HG02840 (cell line): ENCODE data around the gene CHD2.
"Not testable (repeated sequence)": the region's sequence is repeated elsewhere in the genome, so short reads cannot be mapped to it uniquely, and the experiment has no call there.

ENCODE experiments used
- ATAC-seq: cut with Tn5 transposase; IDR thresholded peaks from one replicate; pipeline ENCODE4 v1.9.1; 2021; ENCODE audit warnings: mild to moderate bottlenecking, moderate library complexity, moderate number of reproducible peaks; ENCODE audit not compliant: unreplicated experiment, low FRiP score

CHD2 gene

DNA sequence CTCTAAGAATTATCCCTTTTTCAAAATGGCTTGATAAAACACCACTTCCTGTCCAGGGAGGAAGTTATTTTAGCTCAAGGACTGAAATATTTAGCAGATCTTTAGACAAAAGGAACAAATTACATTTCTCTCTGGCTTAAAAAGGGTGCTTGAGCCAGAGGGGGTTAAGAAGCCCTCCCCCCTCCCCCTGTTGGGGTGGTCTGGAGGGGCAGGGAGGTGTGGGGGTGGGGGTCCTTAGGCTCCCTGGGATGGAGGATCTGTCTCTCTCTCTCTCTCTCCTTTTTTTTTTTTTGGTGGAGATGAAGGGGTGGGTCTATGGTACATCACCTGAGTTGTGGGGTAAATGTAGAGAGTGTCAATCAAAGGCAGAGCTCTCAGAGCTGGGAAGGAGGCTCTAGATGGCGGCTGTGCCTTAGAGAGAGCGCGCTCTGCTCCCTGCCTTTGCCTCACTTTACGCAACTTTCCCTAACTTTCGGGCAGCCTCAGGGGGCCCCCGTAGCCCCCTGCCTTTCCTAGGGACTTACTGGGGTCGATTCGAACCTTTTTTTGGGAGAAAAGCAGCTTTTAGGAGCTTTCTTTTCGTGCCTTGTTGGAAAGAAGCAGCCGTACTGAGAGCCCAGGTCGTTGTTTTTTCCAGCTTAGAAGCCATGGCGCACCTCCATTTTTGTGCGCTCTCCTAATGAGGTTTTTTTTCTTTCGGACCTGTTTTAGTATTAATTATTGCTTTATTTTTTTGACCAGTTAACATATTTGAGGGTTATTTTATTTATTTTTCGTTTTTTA is at the start of gene CHD2:
CHD2 (plus strand) TSS at position 377 of the 783 bp plus-strand sequence. CDS start 914 bp downstream, outside the sequence.
- peak; percentile 61 for ATAC-seq

DNA sequence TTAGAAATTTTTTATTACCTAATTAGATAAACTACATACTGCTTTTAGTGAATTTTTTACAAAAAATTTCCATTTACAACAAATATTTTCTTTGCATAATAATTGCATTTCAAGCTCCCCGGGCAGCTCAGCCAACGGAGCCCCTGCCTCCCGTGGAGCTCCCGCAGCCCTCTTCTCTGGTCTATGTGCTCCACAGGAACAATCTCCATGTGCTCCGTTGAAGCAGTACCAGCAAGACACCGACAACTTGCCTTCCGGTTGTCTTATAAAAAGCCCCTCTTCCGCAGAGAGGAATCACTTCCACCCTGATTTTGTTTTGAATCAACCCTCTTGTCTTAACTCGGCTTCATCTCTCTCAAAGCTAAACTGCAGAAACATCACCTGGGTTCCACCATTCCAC is 46.9 kb upstream of the CHD2 start:
- no peak for ATAC-seq

DNA sequence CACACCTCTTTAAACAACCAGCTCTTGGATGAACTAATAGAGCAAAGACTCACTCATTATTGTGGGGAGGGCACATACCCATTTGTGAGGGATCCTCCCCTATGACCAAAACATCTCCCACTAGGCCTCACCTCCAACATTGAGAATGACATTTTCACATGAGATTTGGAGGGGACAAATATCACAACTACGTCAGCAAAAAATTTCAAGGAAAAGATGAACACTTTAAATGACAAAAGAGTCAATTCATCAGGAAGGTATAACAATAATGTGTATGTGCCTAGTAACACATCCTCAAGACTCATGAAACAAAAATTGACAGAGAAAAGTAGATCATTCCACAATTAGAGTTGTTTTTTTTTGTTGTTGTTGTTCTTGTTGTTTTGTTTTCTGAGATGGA is 38.4 kb upstream of the CHD2 start:
- no peak for ATAC-seq

DNA sequence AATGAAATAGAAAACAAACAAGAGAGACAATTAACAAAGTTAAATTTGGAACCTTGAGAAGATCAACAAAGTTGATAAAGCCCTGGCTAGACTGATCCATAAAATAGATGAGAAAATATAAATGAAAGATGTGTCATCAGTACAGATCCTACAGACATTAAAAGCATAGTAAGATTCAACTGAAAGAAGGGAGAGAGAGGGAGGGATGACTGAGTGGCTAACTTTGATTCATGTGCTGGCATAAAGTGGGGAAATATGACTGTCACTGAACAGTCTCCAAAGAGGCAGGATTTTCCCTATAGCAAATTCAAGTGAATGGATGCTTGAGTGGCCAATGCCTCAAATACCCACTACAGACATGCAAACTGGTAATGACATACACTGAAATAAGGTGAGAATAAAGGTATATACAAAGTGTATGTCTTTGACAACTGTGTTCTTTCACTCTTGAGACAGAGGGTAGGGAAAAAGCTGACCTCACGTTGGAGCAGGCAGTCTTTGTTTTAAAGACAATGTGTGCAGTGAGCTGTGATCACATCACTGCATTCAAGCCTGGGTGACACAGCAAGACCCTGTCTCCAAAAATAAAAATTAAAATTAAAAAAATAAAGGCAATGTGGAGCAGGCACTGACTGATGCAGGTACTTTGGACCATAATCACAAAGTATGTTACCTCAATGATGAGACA is 35.9 kb upstream of the CHD2 start:
- no peak for ATAC-seq

DNA sequence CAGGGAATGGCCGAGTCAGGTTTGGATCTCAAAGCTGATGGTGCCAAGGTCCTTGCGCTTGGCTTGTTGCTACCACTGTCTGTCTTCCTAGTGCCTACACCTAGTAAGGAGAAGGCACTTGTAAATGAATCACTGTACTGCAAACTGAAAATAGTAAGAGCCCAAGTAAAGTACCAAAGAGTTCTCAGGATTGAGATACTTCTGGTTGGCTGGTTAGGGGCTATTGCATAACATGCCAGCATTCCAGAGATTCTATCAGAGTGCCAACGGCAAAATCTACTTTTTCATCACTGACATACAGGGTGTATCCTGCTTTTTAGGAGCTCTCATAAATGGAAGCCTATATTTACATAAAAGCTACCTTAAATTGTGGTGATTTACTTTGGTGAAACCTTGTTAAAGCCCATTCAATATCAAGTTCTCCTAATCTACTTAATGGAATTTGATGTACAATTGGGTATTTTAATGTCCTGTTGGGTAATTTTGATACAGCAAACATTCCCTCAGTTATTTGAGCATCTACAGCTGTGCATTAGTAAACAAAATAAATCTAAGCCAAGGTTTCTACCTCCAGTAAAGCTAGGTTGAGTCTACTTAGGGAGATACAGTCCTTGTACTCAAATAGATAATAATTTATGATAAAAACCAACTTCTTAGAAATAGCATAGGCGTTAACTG is 30.7 kb upstream of the CHD2 start:
- ATAC-seq = no peak

DNA sequence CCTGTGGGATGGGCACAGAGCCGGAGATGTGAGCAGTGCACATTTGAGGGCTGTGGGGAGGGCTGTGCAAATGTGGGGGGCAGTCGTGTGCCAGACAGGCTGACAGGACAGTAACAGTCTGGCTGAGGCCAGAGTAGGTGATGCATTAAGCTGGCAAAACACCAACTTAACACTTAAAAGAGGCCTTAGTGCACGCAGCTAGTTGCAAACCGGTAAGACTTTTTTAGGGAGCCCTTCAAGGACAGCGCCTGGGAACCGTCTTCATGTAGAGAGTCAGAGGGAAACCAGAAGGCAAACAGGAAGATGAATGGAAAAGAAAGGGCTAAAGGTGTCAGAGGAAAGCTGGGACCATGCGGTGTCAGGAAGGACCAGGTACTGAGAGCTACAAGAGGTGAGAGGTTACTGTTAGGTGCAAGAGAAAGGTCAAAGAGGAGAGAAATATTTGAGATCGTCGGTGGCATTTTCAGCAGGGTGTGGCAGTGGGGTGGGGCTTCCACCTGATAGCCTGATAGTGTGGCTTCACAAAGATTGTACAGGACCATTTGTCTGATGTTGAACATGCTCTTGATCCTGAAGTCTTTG is 30.0 kb upstream of the CHD2 start:
- ATAC-seq = no peak

DNA sequence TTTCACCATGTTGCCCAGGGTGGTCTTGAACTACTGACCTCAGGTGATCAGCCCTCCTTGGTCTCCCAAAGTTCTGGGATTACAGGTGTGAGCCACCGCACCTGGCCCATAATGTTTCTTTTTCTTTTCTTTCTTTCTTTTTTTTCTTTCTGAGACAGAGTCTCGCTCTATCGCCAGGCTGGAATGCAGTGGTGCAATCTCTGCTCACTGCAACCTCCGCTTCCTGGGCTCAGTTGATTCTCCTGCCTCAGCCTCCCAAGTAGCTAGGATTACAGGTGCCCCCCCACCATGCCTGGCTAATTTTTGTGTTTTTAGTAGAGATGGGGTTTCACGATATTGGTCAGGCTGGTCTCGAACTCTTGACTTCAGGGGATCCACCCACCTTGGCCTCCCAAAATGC is 27.2 kb upstream of the CHD2 start:
- ATAC-seq = not testable (repeated sequence)

DNA sequence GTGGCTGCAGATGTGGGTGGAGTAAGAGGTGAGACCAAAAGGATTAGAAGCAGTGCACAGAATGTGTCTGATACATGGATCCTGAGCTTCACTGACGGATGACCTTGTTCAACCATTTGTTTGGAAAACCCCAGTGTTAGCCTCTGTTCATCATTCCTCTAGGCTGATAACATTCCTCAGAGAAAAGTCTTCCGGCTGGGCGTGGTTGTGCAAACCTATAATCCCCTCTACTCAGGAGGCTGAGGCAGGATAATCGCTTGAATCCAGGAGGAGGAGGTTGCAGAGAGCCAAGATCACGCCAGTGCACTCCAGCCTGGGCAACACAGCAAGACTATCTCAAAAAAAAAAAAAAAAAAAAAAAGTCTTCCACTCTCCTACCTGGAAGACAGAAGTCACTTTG is 23.1 kb upstream of the CHD2 start:
- ATAC-seq = no peak

DNA sequence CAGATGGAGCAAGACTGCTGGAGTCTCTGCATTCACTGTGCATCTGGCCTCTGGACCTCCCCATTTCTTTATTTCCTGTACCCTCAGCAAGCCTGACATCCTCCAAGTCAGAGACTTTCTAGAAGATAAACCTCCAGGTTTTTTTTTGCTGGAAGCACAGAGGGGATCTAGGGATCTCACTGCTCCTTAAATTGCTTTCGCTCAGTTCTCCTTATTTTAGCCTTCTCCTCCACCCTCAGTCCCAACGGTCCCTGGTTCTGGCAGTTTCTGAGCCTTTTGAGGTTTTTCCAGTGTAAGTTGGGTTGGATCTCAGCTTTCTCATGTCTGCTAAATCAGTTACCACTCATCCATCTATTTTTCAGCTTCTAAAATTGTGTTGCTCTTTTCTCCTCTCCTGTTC is 22.7 kb upstream of the CHD2 start:
- no peak for ATAC-seq

DNA sequence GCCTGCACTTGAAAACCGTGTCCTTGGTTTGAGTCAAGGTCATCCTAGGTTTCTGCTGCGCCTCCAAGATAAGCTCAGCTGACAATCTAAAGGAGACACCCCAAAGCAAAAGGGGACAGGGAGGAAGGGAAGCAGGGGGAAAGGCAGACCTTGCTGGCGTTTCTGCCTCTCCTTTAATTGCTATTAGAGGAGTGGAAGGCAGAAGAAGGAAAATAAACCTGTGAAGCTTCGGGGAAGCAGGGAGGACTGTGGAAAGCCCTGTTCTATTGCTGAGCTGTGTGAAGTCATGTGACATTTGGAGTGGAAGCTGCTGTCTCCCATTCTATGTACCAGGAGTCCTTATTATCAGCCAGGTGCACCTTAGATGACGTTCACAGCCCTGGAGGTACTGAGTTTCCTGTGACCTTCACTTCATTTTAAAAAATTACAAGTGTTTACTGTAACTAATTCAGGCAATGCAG is 21.5 kb upstream of the CHD2 start:
- no peak for ATAC-seq

DNA sequence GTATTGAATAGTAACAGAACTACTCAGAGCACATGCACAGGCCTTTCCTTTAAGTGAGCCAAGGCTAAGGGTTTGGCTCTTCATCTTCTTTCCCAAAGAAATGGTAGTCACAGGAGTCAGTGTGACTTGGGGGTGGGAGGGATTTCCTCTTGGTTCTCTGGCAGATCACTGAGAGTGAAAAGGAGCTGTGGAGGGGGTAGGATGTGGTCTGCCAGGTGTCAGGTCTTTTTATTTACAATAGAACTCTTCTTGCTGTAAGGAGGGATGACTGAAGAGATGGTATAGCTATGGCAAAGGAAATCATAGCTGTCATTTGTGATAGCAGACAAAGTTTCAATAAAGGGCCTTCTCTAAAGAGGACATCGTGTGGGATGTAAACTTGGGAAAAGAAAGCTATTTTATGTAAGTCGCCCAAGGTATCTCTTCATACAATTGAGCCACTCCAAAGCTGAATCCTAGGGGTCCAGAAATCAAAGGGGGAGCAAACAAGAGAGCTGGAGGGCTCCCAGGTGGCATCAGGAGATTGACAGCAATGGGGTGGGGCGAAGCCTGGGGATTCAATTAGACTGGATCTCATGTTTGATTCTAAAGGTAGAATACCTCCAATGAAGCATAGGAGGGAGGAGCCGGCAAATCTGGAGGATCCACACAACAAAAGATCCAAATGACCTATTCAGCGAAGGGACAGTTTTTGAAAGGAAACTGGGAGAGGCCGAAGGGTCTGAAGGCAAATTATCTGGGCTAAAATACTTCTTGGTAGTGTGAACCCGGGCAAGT is 20.0 kb upstream of the CHD2 start:
- ATAC-seq = no peak

DNA sequence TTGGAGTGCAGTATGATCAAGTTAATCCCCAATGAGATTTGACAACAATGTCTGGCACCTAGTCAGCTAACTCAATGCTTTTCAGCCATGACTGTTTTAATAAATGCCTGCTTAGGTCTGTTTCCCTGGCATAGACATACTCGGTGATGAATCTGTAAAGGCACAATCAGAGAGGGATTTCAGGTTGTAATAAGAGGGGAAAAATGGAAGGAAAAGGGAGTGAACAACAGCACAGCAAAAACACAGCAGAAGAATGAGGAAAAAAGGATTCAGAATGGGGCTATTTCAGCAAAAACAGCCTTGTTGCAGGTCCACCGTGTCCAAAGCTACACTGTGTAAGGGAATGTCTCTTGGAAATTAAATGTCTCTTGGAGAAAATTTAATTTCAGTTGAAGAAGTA is 19.3 kb upstream of the CHD2 start:
- no peak for ATAC-seq

DNA sequence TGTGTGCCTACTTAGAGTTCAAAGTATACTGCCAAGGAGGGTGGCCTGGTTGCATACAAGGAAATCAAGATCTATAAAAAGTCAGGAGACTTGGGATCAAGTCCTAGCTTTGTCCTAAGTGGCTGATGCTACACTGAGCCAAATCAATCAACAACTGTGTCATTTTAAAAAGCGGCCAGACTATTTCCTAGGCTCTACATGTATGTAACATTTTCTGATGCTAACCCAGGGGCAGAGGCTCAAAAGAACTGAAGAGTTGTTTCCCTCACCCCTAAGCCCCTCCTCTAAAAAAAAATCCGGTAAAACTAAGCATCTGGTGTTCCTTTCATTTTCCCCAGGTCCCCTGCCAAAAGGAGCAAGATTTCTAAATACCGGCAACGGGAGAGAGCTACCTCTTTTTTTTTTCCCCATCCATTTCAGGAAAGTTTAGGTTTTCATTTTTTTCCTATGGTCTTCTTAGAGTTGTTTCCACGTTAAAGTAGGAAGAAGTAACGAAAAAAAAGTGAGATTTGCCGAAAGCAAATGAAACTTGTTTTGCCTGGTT is 18.8 kb upstream of the CHD2 start:
- ATAC-seq = no peak

DNA sequence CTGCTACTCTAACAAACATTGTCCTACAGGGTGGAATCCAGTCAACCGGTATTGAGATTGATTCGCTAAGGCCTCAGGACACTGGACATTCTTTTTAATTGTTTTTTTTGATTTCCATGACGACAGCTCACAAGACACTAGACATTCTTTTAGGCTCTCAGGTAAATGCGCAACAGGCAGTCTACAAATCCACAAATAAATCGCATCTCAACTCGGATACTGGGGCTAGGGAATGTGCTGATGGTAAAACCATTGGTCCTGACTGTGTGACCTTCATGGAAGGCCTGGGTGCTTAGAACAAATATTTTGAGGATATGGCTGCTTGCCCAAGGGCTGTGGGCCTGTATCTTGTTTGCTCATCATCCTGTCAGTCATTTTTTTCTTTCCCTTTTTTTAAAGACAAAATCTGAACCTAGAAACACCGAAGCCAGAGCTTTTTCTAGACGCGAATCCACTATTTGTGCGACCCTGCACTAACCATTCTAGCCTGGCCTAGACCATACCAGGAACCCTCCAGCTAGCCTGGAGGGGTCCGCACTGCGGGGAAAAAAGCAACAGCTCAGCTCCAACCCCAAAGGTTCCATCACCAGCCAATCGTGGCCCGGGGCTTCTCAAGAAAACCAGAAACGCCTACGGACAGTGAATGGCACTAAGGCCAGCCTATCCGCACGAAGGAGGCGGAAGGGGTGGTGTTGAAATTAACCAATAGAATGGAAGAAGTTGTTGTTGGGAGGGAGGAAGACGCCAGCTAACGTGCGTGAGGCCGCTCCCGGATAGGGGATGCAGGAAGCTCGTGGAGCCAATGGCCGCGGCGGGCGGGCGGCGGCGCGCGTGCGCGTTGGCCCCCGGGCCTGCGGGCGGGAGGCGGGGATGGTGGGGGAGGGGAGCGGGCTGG is 18.1 kb upstream of the CHD2 start:
- peak; percentile 96 for ATAC-seq

DNA sequence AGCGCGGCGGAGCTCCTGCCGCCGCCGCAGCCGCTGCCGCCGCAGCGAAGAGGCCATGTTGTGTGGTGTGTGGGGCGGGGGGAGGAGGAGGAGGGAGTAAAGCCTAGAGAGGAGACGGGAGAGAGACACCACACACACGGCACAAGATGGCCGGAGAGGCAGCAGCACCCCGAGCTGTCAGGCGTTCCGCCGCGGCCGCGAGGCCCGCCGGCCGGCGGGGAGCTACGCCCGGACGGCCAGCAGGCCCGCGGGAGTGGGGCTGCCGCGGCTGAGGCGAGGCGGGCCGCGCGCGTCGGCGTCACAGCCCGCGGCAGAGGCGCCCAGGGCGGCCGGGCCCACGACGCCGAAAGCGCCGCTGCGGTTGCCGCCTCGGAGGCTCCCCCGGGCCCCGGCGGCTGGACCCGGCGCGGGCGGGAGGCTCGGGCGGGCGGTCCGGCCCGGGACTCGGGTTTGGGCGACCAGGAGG is 17.4 kb upstream of the CHD2 start:
- ATAC-seq = peak; percentile 53

DNA sequence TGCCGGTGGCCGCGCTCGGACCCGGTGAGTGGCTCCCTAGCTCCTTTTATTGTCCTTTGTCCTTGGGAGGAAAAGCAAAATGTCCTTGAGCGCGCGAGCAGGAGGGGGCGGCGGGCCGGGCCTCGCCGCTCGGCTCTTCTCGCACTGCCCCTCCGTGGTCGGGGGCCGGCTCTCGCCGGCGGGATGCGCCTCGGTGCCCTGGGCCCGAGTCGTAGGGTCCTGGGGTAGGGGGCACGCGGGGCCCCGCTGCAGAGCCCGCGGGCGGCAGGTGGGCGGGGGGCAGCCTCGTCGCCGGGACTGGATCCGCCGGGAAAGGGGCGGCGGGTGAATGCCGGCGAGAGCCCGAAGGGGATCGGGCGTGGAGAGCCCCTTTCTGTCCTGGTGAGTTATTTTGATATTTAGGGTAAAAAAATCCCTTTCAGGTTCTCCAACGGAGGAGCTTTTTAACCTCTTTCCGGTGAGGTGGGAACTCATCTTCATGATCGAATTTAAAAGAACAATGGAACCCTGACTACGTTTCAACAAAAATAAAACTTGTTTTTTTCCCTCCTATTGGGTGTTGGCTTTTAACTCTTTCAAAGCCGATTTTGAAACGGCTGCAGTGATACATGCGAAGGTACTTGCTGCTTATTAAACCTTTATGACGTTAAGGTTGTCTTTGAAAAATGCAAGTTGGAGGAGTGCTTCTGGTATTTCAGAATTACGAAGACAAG is 16.8 kb upstream of the CHD2 start:
- ATAC-seq = peak; percentile 3

DNA sequence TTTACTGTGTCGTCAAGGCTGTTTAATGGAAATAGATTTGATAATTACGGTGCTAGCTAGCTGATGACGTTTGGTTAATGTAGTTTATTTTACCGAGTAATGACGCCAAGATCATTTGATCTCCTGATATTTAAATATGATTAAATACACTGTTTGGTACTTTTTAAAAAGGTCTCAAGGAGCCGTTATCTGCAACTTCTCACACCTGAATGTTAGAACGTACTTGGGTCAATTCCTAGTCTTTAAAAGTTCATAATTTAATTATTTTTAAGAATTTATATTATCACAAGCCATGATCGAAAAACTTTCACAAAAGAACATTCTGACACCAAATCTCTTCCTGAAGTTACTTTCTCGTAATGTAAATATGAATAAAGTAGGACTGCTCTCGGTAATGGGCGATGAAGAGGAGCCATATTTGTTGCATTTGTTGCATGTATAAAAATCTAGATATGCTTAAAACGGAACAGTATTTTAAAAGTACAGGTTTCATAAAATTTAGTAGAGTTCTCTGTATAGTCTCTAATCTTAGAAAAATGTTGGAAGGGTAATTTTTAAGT is 16.2 kb upstream of the CHD2 start:
- ATAC-seq = no peak
